Measurements from ENCODE around the gene ZNF597. TPM values are rescaled to one million over a fixed set of nuclear protein-coding genes. Genes with fewer than 3 reads are reported as not detected.

Gene ZNF597
- total RNA-seq, result 2.0 and 2.2 TPM in 2 replicates
- long read RNA-seq, full-length matches to known transcripts, result 3 of 8 reads
- long read RNA-seq, partial matches to known transcripts, result 0 of 8 reads
- long read RNA-seq, other reads (novel, unspliced or antisense), result 5 of 8 reads

GRCh38 chr16:3443108-3444031, at the start of gene ZNF597, which contains the start of gene NAA60:
TSS of gene ZNF597 (minus strand) at chr16:3443504. CDS start at chr16:3443153, 351 bp downstream.
TSS of gene NAA60 (plus strand) at chr16:3443680. CDS start at chr16:3476228, 32,548 bp downstream.
- Mint-ChIP-seq H3K4me3 (ENCODE audit: low read depth) (peak within 1 kb of the TSS; percentile 95), H3K27ac (peak within 1 kb of the TSS; percentile 97), H3K36me3 (ENCODE audit: insufficient read depth) (peaks cover 21% of the 10 kb centered on the region), H3K4me1 (ENCODE audit: low read depth) (peaks cover 5% of the 10 kb centered on the region), H3K27me3 (no peaks in the 10 kb centered on the region), H3K9me3 (ENCODE audit: low read depth) (peaks cover 11% of the 10 kb centered on the region)
- DNase-seq (ENCODE audit: low spot score, unreplicated experiment), result peak; percentile 57
- no peak for TF ChIP-seq CTCF (IDR thresholded peaks at IDR 0.05; ENCODE audit: unreplicated experiment)

- DNase-seq (ENCODE audit: low spot score, unreplicated experiment), result no peak
- Mint-ChIP-seq H3K27me3 (no peaks in the 10 kb centered on the region), H3K27ac (no peak overlapping the region), H3K36me3 (ENCODE audit: insufficient read depth) (no peaks in the 10 kb centered on the region), H3K9me3 (ENCODE audit: low read depth) (no peaks in the 10 kb centered on the region), H3K4me1 (ENCODE audit: low read depth) (no peaks in the 10 kb centered on the region), H3K4me3 (ENCODE audit: low read depth) (no peak overlapping the region)
- TF ChIP-seq CTCF (IDR thresholded peaks at IDR 0.05; ENCODE audit: unreplicated experiment), result no peak
Measured at GRCh38 chr16:3492356-3492755, 49.1 kb upstream of the ZNF597 start.

GRCh38 chr16:3490911-3491629, 47.8 kb upstream of the ZNF597 start:
- Mint-ChIP-seq H3K4me3 (ENCODE audit: low read depth) (no peak overlapping the region), H3K27ac (no peak overlapping the region), H3K27me3 (no peaks in the 10 kb centered on the region), H3K9me3 (ENCODE audit: low read depth) (no peaks in the 10 kb centered on the region), H3K36me3 (ENCODE audit: insufficient read depth) (no peaks in the 10 kb centered on the region), H3K4me1 (ENCODE audit: low read depth) (no peaks in the 10 kb centered on the region)
- DNase-seq (ENCODE audit: low spot score, unreplicated experiment), result no peak
- no peak for TF ChIP-seq CTCF (IDR thresholded peaks at IDR 0.05; ENCODE audit: unreplicated experiment)

- Mint-ChIP-seq H3K9me3 (ENCODE audit: low read depth) (no peaks in the 10 kb centered on the region), H3K4me3 (ENCODE audit: low read depth) (no peak overlapping the region), H3K27me3 (no peaks in the 10 kb centered on the region), H3K27ac (peak overlapping the region; percentile 71), H3K4me1 (ENCODE audit: low read depth) (no peaks in the 10 kb centered on the region), H3K36me3 (ENCODE audit: insufficient read depth) (peaks cover 1% of the 10 kb centered on the region)
- no peak for TF ChIP-seq CTCF (IDR thresholded peaks at IDR 0.05; ENCODE audit: unreplicated experiment)
- no peak for DNase-seq (ENCODE audit: low spot score, unreplicated experiment)
Measured at GRCh38 chr16:3488801-3489200, 45.5 kb upstream of the ZNF597 start.

All from progenitor cell of endocrine pancreas (in vitro differentiated cells).